Activated CD4-positive, alpha-beta memory T cell treated with anti-CD3 and anti-CD28 coated beads, Interleukin-2, amount 10 ng/mL, durations not matched to agents 7 days and 5 days (primary cell): ENCODE data around the gene TNNC2. TPM values are rescaled to one million over a fixed set of nuclear protein-coding genes. Genes with fewer than 3 reads are reported as not detected.

Experiments
- total RNA-seq, 2 experiments: library from RNA; stranded (reverse); gene quantifications; one replicate each; pipeline ENCODE4 v1.2.3, GENCODE V29; 2021

Gene TNNC2
- total RNA-seq, 2 experiments from 2014 or later: not detected

Other genes with a start within 250 kb of the TNNC2 start
- gene WFDC8, start 248.0 kb downstream of the TNNC2 start, total RNA-seq: not detected
- gene WFDC10A, start 197.6 kb downstream of the TNNC2 start, total RNA-seq: not detected
- gene WFDC9, start 196.0 kb downstream of the TNNC2 start, total RNA-seq: not detected
- not detected for gene WFDC11, start 157.1 kb downstream of the TNNC2 start, total RNA-seq
- gene WFDC13, start 125.3 kb downstream of the TNNC2 start, total RNA-seq: not detected
- gene WFDC10B, start 122.3 kb downstream of the TNNC2 start, total RNA-seq: not detected
- gene SPINT4, start 105.0 kb downstream of the TNNC2 start, total RNA-seq: not detected
- gene WFDC3, start 35.4 kb downstream of the TNNC2 start, total RNA-seq: not detected
- gene DNTTIP1, start 35.4 kb downstream of the TNNC2 start, total RNA-seq: 10 to 100 TPM; 29.0 to 34.7 TPM
- 100 to 1,000 TPM; 170 to 184 TPM for gene UBE2C, start 14.7 kb downstream of the TNNC2 start, total RNA-seq
- 1 to 10 TPM in 1 of 2 experiments, under 1 TPM in 1; 0.91 to 1.6 TPM for gene SNX21, start 6.5 kb upstream of the TNNC2 start, total RNA-seq
- gene ACOT8, start 30.1 kb upstream of the TNNC2 start, total RNA-seq: 10 to 100 TPM; 36.0 to 36.5 TPM
- 1 to 10 TPM; 5.5 to 5.7 TPM for gene ZSWIM3, start 30.3 kb upstream of the TNNC2 start, total RNA-seq
- 1 to 10 TPM; 2.7 to 2.9 TPM for gene ZSWIM1, start 53.9 kb upstream of the TNNC2 start, total RNA-seq
- under 1 TPM; 0.30 to 0.88 TPM for gene SPATA25, start 60.3 kb upstream of the TNNC2 start, total RNA-seq
- 1 to 10 TPM; 1.0 to 1.6 TPM for gene NEURL2, start 63.9 kb upstream of the TNNC2 start, total RNA-seq
- 10 to 100 TPM; 64.3 to 64.6 TPM for gene CTSA, start 64.0 kb upstream of the TNNC2 start, total RNA-seq
- 1 to 10 TPM; 2.8 to 3.1 TPM for gene PLTP, start 84.8 kb upstream of the TNNC2 start, total RNA-seq
- gene PCIF1, start 107.4 kb upstream of the TNNC2 start, total RNA-seq: 10 to 100 TPM; 44.2 to 45.7 TPM
- gene ZNF335, start 144.9 kb upstream of the TNNC2 start, total RNA-seq: 10 to 100 TPM; 35.7 to 36.7 TPM
- under 1 TPM; 0.13 to 0.15 TPM for gene MMP9, start 181.6 kb upstream of the TNNC2 start, total RNA-seq
- gene SLC12A5, start 201.9 kb upstream of the TNNC2 start, total RNA-seq: under 1 TPM in 1 of 2 experiments, not detected in 1; 0.53 TPM